Omental fat pad (tissue), 4 donors: ENCODE results near the gene SP2. TPM values are rescaled to one million over a fixed set of nuclear protein-coding genes. Genes with fewer than 3 reads are reported as not detected.

ENCODE experiments used
- ATAC-seq: fragments of 150-250 bp; one replicate; pipeline ENCODE4 v1.9.1; 2016; ENCODE audit warnings: mild to moderate bottlenecking, moderate library complexity; ENCODE audit not compliant: low FRiP score
- DNase-seq: peaks from one replicate; pipeline ENCODE4 v3.0.0-alpha.2; 2019; ENCODE audit warnings: low spot score
- CTCF ChIP-seq, 3 donors: fragments of 450-650 bp; IDR thresholded peaks; one replicate each; pipeline ENCODE4 v1.5.1; 2016 to 2017; ENCODE audit warnings: antibody characterized with exemption in 3 of 3, mild to moderate bottlenecking in 3 of 3, moderate library complexity in 2 of 3
- total RNA-seq, 4 donors: library from RNA; depleted of rRNA; stranded (reverse); fragments of >200 nt; gene quantifications; one replicate each; pipeline ENCODE4 v1.1.0, GENCODE V29; 2016

SP2 gene
- total RNA-seq, 4 donors from 2014 or later, result 2.9 to 8.5 (median 6.9) TPM

GRCh38 chr17:47901423-47901822 is 5.4 kb downstream of the SP2 start:
- no peak for TF ChIP-seq CTCF (IDR thresholded peaks at IDR 0.05)
- DNase-seq (no peak), ATAC-seq (no peak)

- no peak for TF ChIP-seq CTCF (IDR thresholded peaks at IDR 0.05)
- no peak for DNase-seq
Measured at GRCh38 chr17:47902039-47902744, 6.2 kb downstream of the SP2 start.

GRCh38 chr17:47905221-47905733 is 9.2 kb downstream of the SP2 start:
- ATAC-seq (no peak), DNase-seq (no peak)
- no peak for TF ChIP-seq CTCF (IDR thresholded peaks at IDR 0.05)

More at GRCh38 chr17:47902039-47902744, 6.2 kb downstream of the SP2 start:
- no peak for ATAC-seq

DNA sequence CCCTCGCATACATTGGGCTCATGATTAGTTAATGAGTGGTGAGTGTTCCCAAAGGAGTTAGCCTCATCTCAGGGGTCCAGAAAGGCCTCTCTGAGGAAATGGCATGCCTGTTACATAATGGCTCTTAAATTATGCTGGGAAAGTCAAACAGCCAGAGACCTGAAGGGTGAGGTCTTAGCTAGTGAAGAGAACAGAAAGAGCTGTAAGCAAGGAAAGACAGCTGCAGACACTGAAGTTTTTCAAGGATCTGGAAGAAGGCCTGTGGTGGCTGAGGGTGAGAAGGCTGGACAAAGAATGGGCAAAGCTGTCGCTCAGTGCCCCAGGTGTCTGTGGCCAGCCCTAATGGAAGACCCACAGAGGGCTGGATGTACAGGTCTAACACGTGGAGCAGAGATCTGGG is 10.4 kb downstream of the SP2 start:
- no peak for DNase-seq
- TF ChIP-seq CTCF (IDR thresholded peaks at IDR 0.05), result no peak
- no peak for ATAC-seq

DNA sequence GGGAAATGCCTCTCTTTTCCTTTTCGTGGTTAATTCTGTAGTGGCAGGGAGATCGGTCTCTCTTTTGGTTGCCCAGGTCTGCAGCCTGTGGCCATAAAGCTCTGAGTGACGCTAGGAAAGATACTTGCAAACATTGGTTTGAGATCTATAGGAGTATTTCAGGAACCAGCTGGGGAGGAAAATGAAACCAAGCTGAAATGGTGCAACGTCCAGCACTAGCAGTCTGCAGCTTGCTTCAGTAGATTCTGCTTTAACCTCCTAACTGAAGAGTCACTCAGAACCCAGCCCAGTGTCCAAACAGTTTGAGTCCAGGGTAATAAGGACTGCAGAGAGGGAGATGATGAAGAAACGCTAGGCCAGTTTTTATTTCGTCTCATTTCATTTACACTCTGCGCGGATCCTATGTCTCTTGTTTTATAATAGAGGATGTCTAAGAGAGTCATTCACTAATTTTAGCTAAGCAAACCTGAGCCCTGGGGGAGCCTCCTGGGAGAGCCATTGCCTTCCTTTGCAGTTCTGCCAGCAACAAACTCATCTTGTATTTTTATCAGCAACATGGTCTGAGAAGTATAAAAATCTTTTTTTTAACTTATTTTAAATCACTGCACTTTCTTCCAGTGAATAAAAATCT is 12.0 kb downstream of the SP2 start:
- TF ChIP-seq CTCF (IDR thresholded peaks at IDR 0.05), result no peak
- no peak for ATAC-seq
- DNase-seq, result no peak

GRCh38 chr17:47913050-47913449 is 17.0 kb downstream of the SP2 start:
- no peak for DNase-seq
- TF ChIP-seq CTCF (IDR thresholded peaks at IDR 0.05), result no peak
- no peak for ATAC-seq
